ENCODE data around the gene KIR2DL1.
"Not testable (repeated sequence)": the region's sequence is repeated elsewhere in the genome, so short reads cannot be mapped to it uniquely, and the experiment has no call there.

- TF ChIP-seq, protein P1, sequence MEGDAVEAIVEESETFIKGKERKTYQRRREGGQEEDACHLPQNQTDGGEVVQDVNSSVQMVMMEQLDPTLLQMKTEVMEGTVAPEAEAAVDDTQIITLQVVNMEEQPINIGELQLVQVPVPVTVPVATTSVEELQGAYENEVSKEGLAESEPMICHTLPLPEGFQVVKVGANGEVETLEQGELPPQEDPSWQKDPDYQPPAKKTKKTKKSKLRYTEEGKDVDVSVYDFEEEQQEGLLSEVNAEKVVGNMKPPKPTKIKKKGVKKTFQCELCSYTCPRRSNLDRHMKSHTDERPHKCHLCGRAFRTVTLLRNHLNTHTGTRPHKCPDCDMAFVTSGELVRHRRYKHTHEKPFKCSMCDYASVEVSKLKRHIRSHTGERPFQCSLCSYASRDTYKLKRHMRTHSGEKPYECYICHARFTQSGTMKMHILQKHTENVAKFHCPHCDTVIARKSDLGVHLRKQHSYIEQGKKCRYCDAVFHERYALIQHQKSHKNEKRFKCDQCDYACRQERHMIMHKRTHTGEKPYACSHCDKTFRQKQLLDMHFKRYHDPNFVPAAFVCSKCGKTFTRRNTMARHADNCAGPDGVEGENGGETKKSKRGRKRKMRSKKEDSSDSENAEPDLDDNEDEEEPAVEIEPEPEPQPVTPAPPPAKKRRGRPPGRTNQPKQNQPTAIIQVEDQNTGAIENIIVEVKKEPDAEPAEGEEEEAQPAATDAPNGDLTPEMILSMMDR (IDR thresholded peaks at IDR 0.05; ENCODE audit: low read depth, low read length, poor library complexity, severe bottlenecking) = not testable (repeated sequence)
- not testable (repeated sequence) for TF ChIP-seq EZH2phosphoT487 (IDR thresholded peaks at IDR 0.05; ENCODE audit: borderline replicate concordance, low read length)
Observed at GRCh38 chr19:54744080-54744479, 25.5 kb upstream of the KIR2DL1 start.

All from DOHH2 (cell line).